GM12891 (cell line): ENCODE data around the gene SLC37A1.
A peak's percentile ranks its signal among the peaks of the same experiment; 100 is the strongest.

Experiments used
- DNase-seq: peaks from one replicate; pipeline ENCODE4 v3.0.0; 2011; ENCODE audit warnings: low spot score; ENCODE audit not compliant: insufficient read length
- FAIRE-seq: peaks from 2 replicates; lab custom pipeline; 2011; peaks lifted over from hg19 to GRCh38; lab: Jason Lieb, UNC
- PAX5 ChIP-seq: IDR thresholded peaks from 2 replicates; pipeline ENCODE4 v1.6.1; 2011; ENCODE audit warnings: low read length, moderate library complexity, mild to moderate bottlenecking; ENCODE audit not compliant: insufficient read depth, severe bottlenecking
- POLR2A ChIP-seq: IDR thresholded peaks from 2 replicates; pipeline ENCODE4 v1.6.1; 2011; ENCODE audit warnings: low read depth, low read length, control low read depth
- POLR2AphosphoS5 ChIP-seq: IDR thresholded peaks from 2 replicates; pipeline ENCODE4 v1.6.1; 2011; ENCODE audit warnings: low read depth, low read length, control low read depth
- POU2F2 ChIP-seq: IDR thresholded peaks from 2 replicates; pipeline ENCODE4 v1.6.1; 2011; ENCODE audit warnings: low read depth, mild to moderate bottlenecking, control low read depth, low read length, moderate library complexity
- SPI1 ChIP-seq: IDR thresholded peaks from 2 replicates; pipeline ENCODE4 v1.6.1; 2011; ENCODE audit warnings: low read depth, low read length, control low read depth
- TAF1 ChIP-seq: IDR thresholded peaks from 2 replicates; pipeline ENCODE4 v1.6.1; 2011; ENCODE audit warnings: low read depth, low read length, control low read depth

SLC37A1 gene

GRCh38 chr21:42532466-42533181 is 19.0 kb downstream of the SLC37A1 start:
- FAIRE-seq: peak; percentile 69
- no peak for TF ChIP-seq POLR2A
- no peak for TF ChIP-seq SPI1
- TF ChIP-seq POLR2AphosphoS5: no peak
- TF ChIP-seq PAX5: no peak
- TF ChIP-seq POU2F2: no peak
- TF ChIP-seq TAF1: no peak
- DNase-seq: no peak

GRCh38 chr21:42533306-42533962 is 19.8 kb downstream of the SLC37A1 start:
- TF ChIP-seq PAX5 (no peak), POLR2A (no peak)
- DNase-seq (no peak), FAIRE-seq (no peak)

GRCh38 chr21:42533963-42534355 is 20.3 kb downstream of the SLC37A1 start:
- no peak for FAIRE-seq
- no peak for DNase-seq
- TF ChIP-seq POLR2A: no peak
- TF ChIP-seq PAX5: no peak
- no peak for TF ChIP-seq TAF1
- 0 out of 2 replicates have a peak, but pooled peaks have one; percentile 12 for TF ChIP-seq POU2F2

GRCh38 chr21:42534421-42535378 is 21.0 kb downstream of the SLC37A1 start:
- DNase-seq: no peak
- FAIRE-seq: peak; percentile 89
- TF ChIP-seq POU2F2 (no peak; the same call in 1 of the 2 replicates), POLR2A (peak; percentile 29; the same call in 1 of the 2 replicates), TAF1 (no peak), SPI1 (peak; percentile 68), PAX5 (peak; percentile 97)

GRCh38 chr21:42535602-42536171 is 22.0 kb downstream of the SLC37A1 start:
- peak; percentile 49 for DNase-seq
- FAIRE-seq: peak; percentile 96
- TF ChIP-seq POLR2AphosphoS5 (peak; percentile 46; the same call in 1 of the 2 replicates), SPI1 (peak; percentile 24; the same call in 1 of the 2 replicates), POU2F2 (0 out of 2 replicates have a peak, but pooled peaks have one; percentile 22), TAF1 (no peak), PAX5 (peak; percentile 99), POLR2A (no peak)

GRCh38 chr21:42536601-42537000 is 22.9 kb downstream of the SLC37A1 start:
- TF ChIP-seq TAF1 (no peak), SPI1 (no peak), POU2F2 (no peak), POLR2AphosphoS5 (no peak), PAX5 (no peak), POLR2A (no peak)
- DNase-seq (no peak), FAIRE-seq (no peak)

- no peak for DNase-seq
- no peak for TF ChIP-seq POLR2AphosphoS5
- FAIRE-seq: peak; percentile 79
Observed at GRCh38 chr21:42537106-42537742, 23.6 kb downstream of the SLC37A1 start.

GRCh38 chr21:42538479-42539275 is 25.0 kb downstream of the SLC37A1 start:
- DNase-seq (no peak), FAIRE-seq (no peak)

More at GRCh38 chr21:42538479-42539275, 25.0 kb downstream of the SLC37A1 start:
- TF ChIP-seq PAX5 (no peak), POLR2AphosphoS5 (no peak), POU2F2 (no peak)
